B cell (primary cell): ENCODE data around the gene POC1B.

Source experiments
- CTCF ChIP-seq: fragments of 200-600 bp; IDR thresholded peaks from one replicate; pipeline ENCODE4 v1.8.0; 2022; ENCODE audit warnings: antibody characterized with exemption, mild to moderate bottlenecking
- EZH2 ChIP-seq: IDR thresholded peaks from 2 replicates; pipeline ENCODE4 v1.6.1; 2012; ENCODE audit warnings: borderline replicate concordance, low read depth, mild to moderate bottlenecking, moderate library complexity, low read length; ENCODE audit not compliant: insufficient read depth, poor library complexity, severe bottlenecking

DNA sequence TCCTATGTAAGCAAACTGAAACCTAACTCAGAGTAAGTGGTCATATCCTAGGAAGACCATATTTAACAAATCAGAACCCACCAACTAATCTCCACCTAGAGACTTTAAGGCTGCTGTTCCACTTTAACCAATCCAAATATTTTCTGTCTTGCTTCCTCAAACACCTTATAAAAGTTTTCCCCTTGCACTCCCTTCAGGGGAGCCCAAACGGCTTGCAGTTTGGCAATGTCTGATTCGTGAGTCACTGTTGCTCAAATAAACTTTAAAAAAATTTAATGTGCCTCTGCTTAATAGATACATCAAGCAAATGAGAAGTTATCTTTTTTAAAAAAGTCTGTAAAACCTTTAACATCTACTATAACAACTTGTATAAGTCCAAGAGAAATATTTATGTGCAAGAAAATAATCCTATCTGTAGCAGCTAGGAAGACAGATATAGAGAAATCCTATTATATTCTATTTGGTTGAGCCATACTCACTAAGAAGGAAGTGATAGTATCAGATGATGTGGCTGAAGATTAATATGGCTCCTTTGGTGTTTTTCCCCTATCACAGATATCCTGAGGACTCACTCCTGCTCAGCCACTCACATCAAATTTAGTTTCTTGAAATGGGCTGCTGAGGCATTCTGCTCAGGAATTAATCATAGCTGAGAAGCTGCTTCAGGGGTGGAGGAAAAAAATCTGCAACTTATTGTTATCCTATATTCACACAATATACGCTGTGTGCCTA is 108.4 kb downstream of the POC1B start:
- TF ChIP-seq CTCF (no peak), EZH2 (no peak)
